Lung (tissue), 12 donors: ENCODE results near the gene DGKB. TPM values are rescaled to one million over a fixed set of nuclear protein-coding genes. Genes with fewer than 3 reads are reported as not detected.

ENCODE experiments used
- ATAC-seq: fragments of 200-7000 bp; cut with Tn5 transposase; one replicate; pipeline ENCODE4 v1.9.1; 2020; ENCODE audit warnings: moderate number of reproducible peaks; ENCODE audit not compliant: insufficient read depth, low FRiP score
- DNase-seq, 3 donors: peaks; one replicate each; pipeline ENCODE4 v3.0.0-alpha.2; 2013 to 2017
- H3K27ac ChIP-seq, 2 donors: one replicate each; pipeline ENCODE4 v1.5.1; 2013; ENCODE audit warnings: mild to moderate bottlenecking in 2 of 2, moderate library complexity in 2 of 2, control low read depth in 1 of 2, inconsistent platforms in 1 of 2, low read depth in 1 of 2, low read length in 1 of 2
- H3K27me3 ChIP-seq, 3 donors: one replicate each; pipeline ENCODE4 v1.5.1; 2013; ENCODE audit warnings: low read length in 2 of 3; ENCODE audit not compliant: control insufficient read depth in 3 of 3, insufficient read depth in 3 of 3
- H3K36me3 ChIP-seq, 4 donors: one replicate each; pipeline ENCODE4 v1.5.1; 2013; ENCODE audit warnings: low read length in 4 of 4, mild to moderate bottlenecking in 1 of 4, moderate library complexity in 1 of 4; ENCODE audit not compliant: control insufficient read depth in 4 of 4, insufficient read depth in 4 of 4
- H3K4me1 ChIP-seq, 5 donors: one replicate each; pipeline ENCODE4 v1.5.1; 2013; ENCODE audit warnings: low read length in 5 of 5, mild to moderate bottlenecking in 2 of 5, moderate library complexity in 1 of 5; ENCODE audit not compliant: control insufficient read depth in 5 of 5, insufficient read depth in 5 of 5
- H3K4me3 ChIP-seq: one replicate; pipeline ENCODE4 v1.5.1; 2013; ENCODE audit warnings: mild to moderate bottlenecking, control low read depth, moderate library complexity
- H3K9ac ChIP-seq, 2 donors: one replicate each; pipeline ENCODE4 v1.5.1; 2013; ENCODE audit warnings: low read length in 2 of 2, control low read depth in 1 of 2; ENCODE audit not compliant: insufficient read depth in 1 of 2
- H3K9me3 ChIP-seq, 4 donors: one replicate each; pipeline ENCODE4 v1.5.1; 2013; ENCODE audit warnings: low read length in 3 of 4, mild to moderate bottlenecking in 1 of 4, moderate library complexity in 1 of 4; ENCODE audit not compliant: control insufficient read depth in 4 of 4, insufficient read depth in 3 of 4
- CTCF ChIP-seq: IDR thresholded peaks from 2 replicates; pipeline ENCODE4 v1.5.1; 2012; ENCODE audit warnings: mild to moderate bottlenecking; ENCODE audit errors: control extremely low read depth, extremely low read depth
- WGBS, 2 donors: extraction: QIAGEN DNeasy Blood & Tissue Kit; methylation state at CpG; one replicate each; pipeline ENCODE4 v1.1.7; 2013; 5-methylcytosine and 5-hydroxymethylcytosine counted together
- polyA plus RNA-seq, 2 donors: library from polyadenylated mRNA; stranded (reverse); fragments of 200-250 nt; gene quantifications; one replicate each; pipeline ENCODE4 v1.2.1, GENCODE V29; 2013
- total RNA-seq, 2 donors: library from RNA; depleted of rRNA in 1 of 2; stranded (reverse); fragments of >200 nt in 1 of 2; gene quantifications; one replicate each; pipeline ENCODE4 v1.2.1, GENCODE V29; 2014 to 2021
- donor health status: control.
- donor health status: control.
- donor health status: Bipolar disorder and iron deficiency.
- donor health status: healthy.
- donor health status: DM: yes; HTN: yes; CAD: no.

Gene DGKB
- total and polyA plus RNA-seq, 4 donors = under 0.01 to 0.57 (median 0.06) TPM; not detected in 1

- DNase-seq = peak in 2 of 3 donors; percentile 11 to 29
- Histone ChIP-seq H3K36me3 (no peaks in the 10 kb centered on the region), H3K9ac (no peak overlapping the region), H3K9me3 (peaks cover 0 to 3% (median 2%) of the 10 kb centered on the region in 4 donors), H3K4me3 (no peak overlapping the region), H3K27ac (no peak overlapping the region), H3K4me1 (peaks cover 0 to 11% (median 0%) of the 10 kb centered on the region in 5 donors), H3K27me3 (no peaks in the 10 kb centered on the region)
- ATAC-seq = no peak
- TF ChIP-seq CTCF = no peak
Observed at GRCh38 chr7:14748461-14748860, 154.1 kb downstream of the DGKB start.

DNA sequence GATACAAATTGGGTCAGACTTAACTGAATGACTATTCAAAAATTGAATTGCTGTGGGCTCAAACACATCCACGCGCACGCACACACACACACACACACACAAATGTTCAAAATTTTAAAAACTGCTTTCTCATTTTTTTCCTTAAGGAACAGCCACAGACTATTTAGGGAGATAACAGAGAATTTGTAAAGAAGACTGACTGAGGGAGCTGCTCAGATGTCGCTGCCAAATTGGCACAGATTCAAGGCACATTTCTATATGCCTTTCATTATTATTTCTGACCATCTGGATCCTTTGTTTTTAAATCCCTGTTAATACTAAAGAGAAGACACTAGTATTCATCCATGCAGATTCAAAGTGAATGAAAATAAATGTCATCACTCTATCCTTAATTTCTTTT lies 154.8 kb downstream of the DGKB start:
- TF ChIP-seq CTCF = no peak
- Histone ChIP-seq H3K9me3 (peaks cover 0 to 3% (median 2%) of the 10 kb centered on the region in 4 donors), H3K4me1 (peaks cover 0 to 11% (median 0%) of the 10 kb centered on the region in 5 donors), H3K36me3 (no peaks in the 10 kb centered on the region), H3K4me3 (no peak overlapping the region), H3K9ac (no peak overlapping the region), H3K27me3 (no peaks in the 10 kb centered on the region), H3K27ac (no peak overlapping the region)
- ATAC-seq (no peak), DNase-seq (peak; percentile 82 to 93 (median 90))
- WGBS, 2 donors = 70 to 83% methylated on average over 4 of the region's 4 CpGs

DNA sequence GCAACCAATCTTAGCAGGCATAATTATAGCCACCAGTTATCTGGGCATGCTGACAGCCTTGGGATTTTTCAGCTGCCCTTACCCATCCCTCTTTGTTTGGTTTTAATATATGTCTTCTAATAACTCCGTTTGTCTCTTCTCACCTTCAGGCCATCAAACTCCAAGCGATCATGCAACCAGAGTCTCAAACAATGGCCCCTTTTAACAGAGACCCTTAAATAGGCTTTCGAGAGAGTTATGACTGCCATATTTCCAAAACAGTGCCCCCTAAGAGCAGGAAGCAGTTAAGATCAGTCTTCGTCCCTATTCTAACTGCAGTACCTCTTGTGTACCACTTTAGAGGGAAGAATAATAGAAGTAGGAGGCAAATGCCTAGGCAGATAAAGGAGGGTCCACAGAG lies 157.5 kb downstream of the DGKB start:
- Histone ChIP-seq H3K27ac (no peak overlapping the region), H3K4me1 (peaks cover 0 to 11% (median 0%) of the 10 kb centered on the region in 5 donors), H3K27me3 (no peaks in the 10 kb centered on the region), H3K36me3 (no peaks in the 10 kb centered on the region), H3K4me3 (no peak overlapping the region), H3K9me3 (peaks cover 0 to 8% (median 5%) of the 10 kb centered on the region in 4 donors), H3K9ac (no peak overlapping the region)
- no peak for TF ChIP-seq CTCF
- ATAC-seq (no peak), DNase-seq (no peak)
- 86 to 90% methylated on average over 4 of the region's 4 CpGs for WGBS, 2 donors

DNA sequence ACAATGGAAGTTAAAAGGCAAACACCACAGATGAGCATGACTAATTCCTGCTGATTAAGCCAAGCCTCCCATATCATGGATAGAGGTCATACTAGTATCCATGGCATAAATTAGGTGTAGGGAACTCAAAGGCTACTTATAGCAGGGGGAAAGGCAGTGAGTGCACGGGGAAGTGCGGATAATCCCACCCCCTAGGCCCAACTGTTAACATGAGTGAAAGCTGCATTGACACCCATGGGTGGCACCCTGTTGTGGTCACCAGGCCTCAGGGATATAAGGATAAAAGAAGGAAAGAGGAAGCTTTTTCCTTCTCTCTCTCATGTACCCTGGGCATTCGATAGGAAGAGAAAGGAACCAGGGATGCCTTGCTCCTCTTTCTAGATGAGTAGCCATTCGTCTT lies 161.9 kb downstream of the DGKB start:
- Histone ChIP-seq H3K27ac (no peak overlapping the region), H3K4me1 (no peaks in the 10 kb centered on the region), H3K4me3 (no peak overlapping the region), H3K9ac (no peak overlapping the region), H3K27me3 (no peaks in the 10 kb centered on the region), H3K9me3 (peaks cover 0 to 9% (median 5%) of the 10 kb centered on the region in 4 donors), H3K36me3 (no peaks in the 10 kb centered on the region)
- WGBS, 2 donors = 83 to 97% methylated on average over 4 of the region's 4 CpGs
- no peak for ATAC-seq
- TF ChIP-seq CTCF = no peak
- DNase-seq = no peak
